Uterus (tissue), 2 donors: Measurements from ENCODE around the gene MAPKAPK3.

Source experiments
- CTCF ChIP-seq, 4 experiments: fragments of 200-600 bp in 2 of 4; fragments of 450-650 bp in 2 of 4; sonication (generic) in 2 of 4; IDR thresholded peaks; one replicate each; pipeline ENCODE4 v1.5.1; 2016 to 2019; ENCODE audit warnings: antibody characterized with exemption in 4 of 4, mild to moderate bottlenecking in 2 of 4, moderate library complexity in 1 of 4
- POLR2A ChIP-seq, 2 donors: fragments of 450-650 bp; IDR thresholded peaks; one replicate each; pipeline ENCODE4 v1.6.1; 2016; ENCODE audit warnings: antibody characterized with exemption in 2 of 2, mild to moderate bottlenecking in 1 of 2, moderate library complexity in 1 of 2

GRCh38 chr3:50581459-50581842 is 35.5 kb upstream of the MAPKAPK3 start:
- TF ChIP-seq CTCF (IDR thresholded peaks at IDR 0.05) = no peak
- no peak for TF ChIP-seq POLR2A (IDR thresholded peaks at IDR 0.05)
